ENCODE measurements around the gene IFNGR1. TPM values are rescaled to one million over a fixed set of nuclear protein-coding genes. Genes with fewer than 3 reads are reported as not detected.

The IFNGR1 gene
- total and polyA plus RNA-seq, 12 donors, result 55.8 to 132 (median 78.7) TPM

DNA sequence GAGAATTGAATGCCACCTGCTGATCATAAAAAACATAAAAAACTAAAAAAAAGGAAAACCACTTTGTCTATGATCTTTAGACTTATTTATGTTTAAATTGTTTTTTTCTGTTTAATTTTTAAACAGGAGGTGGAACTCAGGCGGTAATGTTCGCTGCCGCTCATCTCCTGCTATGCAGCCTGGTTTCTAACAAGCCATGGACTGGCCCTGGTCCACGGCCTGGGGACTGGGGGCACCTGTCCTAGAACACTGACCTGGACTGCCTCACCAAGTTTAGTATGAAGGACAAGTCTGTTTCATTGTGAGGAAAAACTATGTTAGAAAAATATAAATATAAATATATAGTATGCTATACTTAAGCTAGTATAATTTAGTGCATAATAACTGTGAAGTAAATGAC is 27.0 kb upstream of the IFNGR1 start:
- Histone ChIP-seq H3K9me3 (no peaks in the 10 kb centered on the region), H3K36me3 (no peaks in the 10 kb centered on the region), H3K4me3 (no peak overlapping the region), H3K4me1 (peaks cover 0 to 40% (median 0%) of the 10 kb centered on the region in 9 donors), H3K27ac (peak overlapping the region in 1 of 10 donors; percentile 67), H3K27me3 (no peaks in the 10 kb centered on the region)
- no peak for DNase-seq
- TF ChIP-seq CTCF (IDR thresholded peaks at IDR 0.05), result no peak
- ATAC-seq, result no peak
- WGBS, 2 donors, result 98% methylated on average over 4 of the region's 4 CpGs
- intact Hi-C loops (cut with DNase I), result no loop called here

GRCh38 chr6:137241481-137242038 is 22.4 kb upstream of the IFNGR1 start:
- Histone ChIP-seq H3K27me3 (no peaks in the 10 kb centered on the region), H3K36me3 (no peaks in the 10 kb centered on the region), H3K4me1 (peaks cover 0 to 64% (median 6%) of the 10 kb centered on the region in 9 donors), H3K27ac (peak overlapping the region in 1 of 10 donors; percentile 84), H3K4me3 (no peak overlapping the region), H3K9me3 (peaks cover 0 to 8% (median 0%) of the 10 kb centered on the region in 11 donors)
- TF ChIP-seq CTCF (IDR thresholded peaks at IDR 0.05), result no peak
- intact Hi-C loops (cut with DNase I), result no loop called here
- DNase-seq, result no peak
- WGBS, 2 donors, result 52 to 55% methylated on average over 3 of the region's 3 CpGs
- no peak for ATAC-seq

DNA sequence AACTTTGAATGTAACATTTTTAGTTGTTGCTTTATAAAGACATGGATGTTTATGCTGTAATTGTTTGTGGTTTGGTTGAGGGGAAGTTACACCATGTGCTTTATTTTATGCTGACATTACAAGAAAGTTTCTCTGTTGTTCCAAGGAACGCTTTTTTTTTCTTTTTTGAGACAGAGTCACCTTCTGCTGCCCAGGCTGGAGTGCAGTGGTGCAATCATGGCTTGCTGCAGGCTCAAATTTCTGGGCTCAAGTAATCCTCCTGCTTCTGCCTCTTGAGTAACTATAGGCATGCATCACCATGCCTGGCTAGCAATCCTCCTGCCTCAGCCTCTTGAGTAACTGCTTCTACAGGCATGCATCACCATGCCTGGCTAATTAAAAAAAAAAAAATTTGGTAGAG is 21.0 kb upstream of the IFNGR1 start:
- DNase-seq, result no peak
- WGBS, 2 donors, result 57 to 65% methylated on average over 1 of the region's 1 CpG
- intact Hi-C loops (cut with DNase I), result no loop called here

GRCh38 chr6:137237413-137238170 is 18.4 kb upstream of the IFNGR1 start:
- Histone ChIP-seq H3K27ac (peak overlapping the region in 6 of 10 donors; percentile 19 to 84 (median 39)), H3K36me3 (no peaks in the 10 kb centered on the region), H3K27me3 (no peaks in the 10 kb centered on the region), H3K4me3 (no peak overlapping the region), H3K4me1 (peaks cover 5 to 94% (median 37%) of the 10 kb centered on the region in 9 donors), H3K9me3 (peaks cover 0 to 8% (median 0%) of the 10 kb centered on the region in 11 donors)
- TF ChIP-seq CTCF (IDR thresholded peaks at IDR 0.05), result no peak
- DNase-seq (no peak), ATAC-seq (no peak)
- intact Hi-C loops (cut with DNase I), result no loop called here

More for the DNA sequence above, 21.0 kb upstream of the IFNGR1 start:
- H3K27me3 ChIP-seq, result no peaks in the 10 kb centered on the region
- no peak overlapping the region for H3K4me3 ChIP-seq
- H3K9me3 ChIP-seq, result peaks cover 0 to 8% (median 0%) of the 10 kb centered on the region in 11 donors
- ATAC-seq, result peak in 7 of 8 donors; percentile 38 to 92 (median 74)
- peaks cover 0 to 68% (median 15%) of the 10 kb centered on the region in 9 donors for H3K4me1 ChIP-seq
- H3K36me3 ChIP-seq, result no peaks in the 10 kb centered on the region
- TF ChIP-seq CTCF (IDR thresholded peaks at IDR 0.05), result no peak
- H3K27ac ChIP-seq, result peak overlapping the region in 1 of 10 donors; percentile 84
